Measurements from ENCODE around the gene OPALIN.

OPALIN gene

GRCh38 chr10:96352027-96352426 lies 6.8 kb downstream of the OPALIN start:
- no peak overlapping the region for H3K4me3 ChIP-seq (ENCODE audit: low read depth, low read length)
- DNase-seq (ENCODE audit: low read depth), result no peak
- TF ChIP-seq CTCF (conservative IDR thresholded peaks at IDR 0.05; ENCODE audit: low read depth, low read length), result no peak

GRCh38 chr10:96346295-96346694 lies 12.5 kb downstream of the OPALIN start:
- no peak overlapping the region for H3K4me3 ChIP-seq (ENCODE audit: low read depth, low read length)
- DNase-seq (ENCODE audit: low read depth), result no peak
- no peak for TF ChIP-seq CTCF (conservative IDR thresholded peaks at IDR 0.05; ENCODE audit: low read depth, low read length)

GRCh38 chr10:96345222-96345621 lies 13.6 kb downstream of the OPALIN start:
- no peak for TF ChIP-seq CTCF (conservative IDR thresholded peaks at IDR 0.05; ENCODE audit: low read depth, low read length)
- DNase-seq (ENCODE audit: low read depth), result no peak
- no peak overlapping the region for H3K4me3 ChIP-seq (ENCODE audit: low read depth, low read length)

- DNase-seq (ENCODE audit: low read depth), result no peak
- no peak overlapping the region for H3K4me3 ChIP-seq (ENCODE audit: low read depth, low read length)
- TF ChIP-seq CTCF (conservative IDR thresholded peaks at IDR 0.05; ENCODE audit: low read depth, low read length), result no peak
These were observed 14.6 kb downstream of the OPALIN start for GRCh38 chr10:96344178-96344577.

- DNase-seq (ENCODE audit: low read depth), result no peak
- no peak for TF ChIP-seq CTCF (conservative IDR thresholded peaks at IDR 0.05; ENCODE audit: low read depth, low read length)
- no peak overlapping the region for H3K4me3 ChIP-seq (ENCODE audit: low read depth, low read length)
These were observed 16.4 kb downstream of the OPALIN start for GRCh38 chr10:96342402-96342801.

- no peak for DNase-seq (ENCODE audit: low read depth)
- TF ChIP-seq CTCF (conservative IDR thresholded peaks at IDR 0.05; ENCODE audit: low read depth, low read length), result no peak
- H3K4me3 ChIP-seq (ENCODE audit: low read depth, low read length), result no peak overlapping the region
These were observed 17.3 kb downstream of the OPALIN start for GRCh38 chr10:96341219-96342182.

Measured in choroid plexus epithelial cell (primary cell).